NCI-H460 (cell line): ENCODE measurements around the gene PSMC6. TPM values are rescaled to one million over a fixed set of nuclear protein-coding genes. Genes with fewer than 3 reads are reported as not detected.

Experiments
- DNase-seq: peaks from one replicate; pipeline ENCODE4 v3.0.0-alpha.2; 2016; ENCODE audit warnings: low read depth; ENCODE audit errors: extremely low read depth
- total RNA-seq: library from RNA; depleted of rRNA; stranded (reverse); fragments of >200 nt; shearing (Covaris generic); gene quantifications from 2 replicates; pipeline ENCODE4 v1.2.3, GENCODE V29; 2014; rRNA removed

PSMC6 gene
- total RNA-seq, 1 experiment from 2014 or later: 183 TPM

GRCh38 chr14:52776816-52777215 is 69.8 kb downstream of the PSMC6 start:
- no peak for DNase-seq

Other genes starting within 250 kb of the PSMC6 start
- 2.7 and 3.4 TPM in 2 replicates for gene TXNDC16, start 154.7 kb upstream of the PSMC6 start, total RNA-seq
- not detected in 2 replicates for gene GPR137C, start 154.4 kb upstream of the PSMC6 start, total RNA-seq
- 91.7 and 97.9 TPM in 2 replicates for gene ERO1A, start 11.6 kb upstream of the PSMC6 start, total RNA-seq
- gene STYX, start 23.0 kb downstream of the PSMC6 start, total RNA-seq: 13.3 and 15.7 TPM in 2 replicates
- 66.0 and 66.5 TPM in 2 replicates for gene GNPNAT1, start 84.4 kb downstream of the PSMC6 start, total RNA-seq
- 62.2 and 62.3 TPM in 2 replicates for gene FERMT2, start 243.8 kb downstream of the PSMC6 start, total RNA-seq